Neural progenitor cell (in vitro differentiated cells): ENCODE measurements around the gene LAMB1. TPM values are rescaled to one million over a fixed set of nuclear protein-coding genes. Genes with fewer than 3 reads are reported as not detected.

ENCODE experiments used
- DNase-seq: peaks from one replicate; pipeline ENCODE4 v3.0.0-alpha.2; 2016; ENCODE audit warnings: low spot score
- H2AFZ ChIP-seq: fragments of 200-600 bp; sonication (generic); replicated peaks from 2 replicates; pipeline ENCODE4 v1.6.1; 2016; ENCODE audit warnings: antibody characterized with exemption
- H3F3A ChIP-seq: fragments of 200-600 bp; sonication (generic); 2 replicates; pipeline ENCODE4 v1.6.1; 2016; ENCODE audit warnings: antibody characterized with exemption, low read depth
- H3K27ac ChIP-seq: fragments of 200-600 bp; sonication (generic); 2 replicates; pipeline ENCODE4 v1.5.1; 2016; ENCODE audit warnings: mild to moderate bottlenecking
- H3K27me3 ChIP-seq: fragments of 200-600 bp; sonication (generic); 2 replicates; pipeline ENCODE4 v1.6.1; 2016; ENCODE audit warnings: mild to moderate bottlenecking, moderate library complexity
- H3K36me3 ChIP-seq: fragments of 200-600 bp; sonication (generic); 2 replicates; pipeline ENCODE4 v1.5.1; 2016
- H3K4me1 ChIP-seq: fragments of 200-600 bp; sonication (generic); 2 replicates; pipeline ENCODE4 v1.6.1; 2016; ENCODE audit warnings: mixed run types
- H3K4me2 ChIP-seq: fragments of 200-600 bp; sonication (generic); 2 replicates; pipeline ENCODE4 v1.6.1; 2016
- H3K4me3 ChIP-seq: fragments of 200-600 bp; sonication (generic); 2 replicates; pipeline ENCODE4 v1.5.1; 2016
- H3K79me2 ChIP-seq: fragments of 200-600 bp; sonication (generic); 2 replicates; pipeline ENCODE4 v1.6.1; 2016; ENCODE audit warnings: low read depth
- H3K9ac ChIP-seq: fragments of 200-600 bp; sonication (generic); 2 replicates; pipeline ENCODE4 v1.6.1; 2016
- H3K9me3 ChIP-seq: fragments of 200-600 bp; sonication (generic); 2 replicates; pipeline ENCODE4 v1.5.1; 2016; ENCODE audit warnings: low read depth
- H4K20me1 ChIP-seq: fragments of 200-600 bp; sonication (generic); 2 replicates; pipeline ENCODE4 v1.6.1; 2016; ENCODE audit warnings: low read depth
- H3K27ac Mint-ChIP-seq: 3 replicates; pipeline ENCODE4 v1.8.0; 2021; ENCODE audit warnings: mixed read lengths
- H3K27me3 Mint-ChIP-seq: 2 replicates; pipeline ENCODE4 v1.8.0; 2022; ENCODE audit warnings: low read depth, mild to moderate bottlenecking, inconsistent platforms, moderate library complexity, mixed read lengths; ENCODE audit not compliant: insufficient read depth
- H3K36me3 Mint-ChIP-seq: 3 replicates; pipeline ENCODE4 v1.8.0; 2021; ENCODE audit warnings: mixed read lengths
- H3K4me1 Mint-ChIP-seq: 3 replicates; pipeline ENCODE4 v1.8.0; 2021; ENCODE audit warnings: mixed read lengths
- H3K4me3 Mint-ChIP-seq: 3 replicates; pipeline ENCODE4 v1.8.0; 2021; ENCODE audit warnings: mild to moderate bottlenecking, moderate library complexity, mixed read lengths
- H3K9me3 Mint-ChIP-seq: 3 replicates; pipeline ENCODE4 v1.8.0; 2020; ENCODE audit warnings: mixed read lengths
- CTCF ChIP-seq: fragments of 200-600 bp; sonication (generic); IDR thresholded peaks from 2 replicates; pipeline ENCODE4 v1.5.1; 2017; ENCODE audit warnings: antibody characterized with exemption, mild to moderate bottlenecking
- EZH2 ChIP-seq: fragments of 200-600 bp; sonication (generic); IDR thresholded peaks from 2 replicates; pipeline ENCODE4 v1.6.1; 2017; ENCODE audit warnings: antibody characterized with exemption, mild to moderate bottlenecking, moderate library complexity
- EZH2phosphoT487 ChIP-seq: fragments of 200-600 bp; sonication (generic); IDR thresholded peaks from 2 replicates; pipeline ENCODE4 v1.6.1; 2017; ENCODE audit warnings: antibody characterized with exemption
- total RNA-seq: library from RNA; depleted of rRNA; stranded (reverse); fragments of >200 nt; gene quantifications from 2 replicates; pipeline ENCODE4 v1.2.3, GENCODE V29; 2015; ENCODE audit warnings: low replicate concordance

The LAMB1 gene
- total RNA-seq, 1 donor from 2014 or later, result 87.7 TPM

GRCh38 chr7:108020585-108020984 lies 17.6 kb upstream of the LAMB1 start:
- H3K4me3 ChIP-seq, result no peak overlapping the region
- no peak for DNase-seq
- Mint-ChIP-seq H3K4me1 (no peaks in the 10 kb centered on the region), H3K4me3 (no peak overlapping the region), H3K36me3 (no peaks in the 10 kb centered on the region), H3K27ac (no peak overlapping the region), H3K9me3 (no peaks in the 10 kb centered on the region), H3K27me3 (no peaks in the 10 kb centered on the region)
- H3K79me2 ChIP-seq, result no peaks in the 10 kb centered on the region
- TF ChIP-seq CTCF (no peak), EZH2phosphoT487 (no peak), EZH2 (no peak)
- H3K9me3 ChIP-seq, result no peaks in the 10 kb centered on the region
- no peaks in the 10 kb centered on the region for H3K36me3 ChIP-seq
- H3K9ac ChIP-seq, result no peak overlapping the region
- no peaks in the 10 kb centered on the region for H3K27me3 ChIP-seq
- H3F3A ChIP-seq, result no peaks in the 10 kb centered on the region
- H3K27ac ChIP-seq, result no peak overlapping the region
- H3K4me2 ChIP-seq, result no peak overlapping the region
- H4K20me1 ChIP-seq, result no peaks in the 10 kb centered on the region
- H2AFZ ChIP-seq, result no peak overlapping the region
- H3K4me1 ChIP-seq, result no peaks in the 10 kb centered on the region

DNA sequence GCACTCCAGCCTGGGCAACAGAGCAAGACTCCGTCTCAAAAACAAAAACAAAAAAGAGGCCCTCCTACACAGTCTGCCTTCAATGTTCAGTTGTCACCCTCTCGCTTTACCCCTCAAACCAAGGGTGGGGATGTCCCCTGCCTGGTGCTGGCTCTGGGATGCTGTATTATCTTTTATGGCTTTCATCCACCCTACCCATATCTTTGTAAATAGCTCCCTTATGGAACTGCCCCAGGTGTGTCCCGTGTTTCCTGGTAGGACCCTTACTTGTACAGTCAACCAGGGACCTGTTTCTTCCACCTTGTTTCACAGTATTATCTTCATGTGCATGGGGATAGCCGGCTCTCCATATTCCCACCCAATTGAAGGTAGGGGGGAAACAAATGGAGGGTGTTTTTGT lies 15.7 kb upstream of the LAMB1 start:
- H2AFZ ChIP-seq, result no peak overlapping the region
- H3K4me1 Mint-ChIP-seq, result no peaks in the 10 kb centered on the region
- H3K9ac ChIP-seq, result no peak overlapping the region
- no peaks in the 10 kb centered on the region for H3K36me3 ChIP-seq
- H3K9me3 ChIP-seq, result no peaks in the 10 kb centered on the region
- no peak overlapping the region for H3K4me3 Mint-ChIP-seq
- no peak overlapping the region for H3K27ac Mint-ChIP-seq
- H3F3A ChIP-seq, result no peaks in the 10 kb centered on the region
- no peak overlapping the region for H3K4me2 ChIP-seq
- no peak overlapping the region for H3K27ac ChIP-seq
- H3K36me3 Mint-ChIP-seq, result no peaks in the 10 kb centered on the region
- no peaks in the 10 kb centered on the region for H3K27me3 ChIP-seq
- no peak for DNase-seq
- no peaks in the 10 kb centered on the region for H3K4me1 ChIP-seq
- H3K27me3 Mint-ChIP-seq, result no peaks in the 10 kb centered on the region
- TF ChIP-seq EZH2 (no peak), CTCF (no peak), EZH2phosphoT487 (no peak)
- no peaks in the 10 kb centered on the region for H3K9me3 Mint-ChIP-seq
- no peaks in the 10 kb centered on the region for H4K20me1 ChIP-seq
- H3K4me3 ChIP-seq, result no peak overlapping the region
- H3K79me2 ChIP-seq, result no peaks in the 10 kb centered on the region

GRCh38 chr7:108017776-108018151 lies 14.8 kb upstream of the LAMB1 start:
- no peak for DNase-seq
- H2AFZ ChIP-seq, result no peak overlapping the region
- no peak overlapping the region for H3K9ac ChIP-seq
- Mint-ChIP-seq H3K4me3 (no peak overlapping the region), H3K4me1 (no peaks in the 10 kb centered on the region), H3K27me3 (no peaks in the 10 kb centered on the region), H3K9me3 (no peaks in the 10 kb centered on the region), H3K36me3 (no peaks in the 10 kb centered on the region), H3K27ac (no peak overlapping the region)
- H3K79me2 ChIP-seq, result no peaks in the 10 kb centered on the region
- no peaks in the 10 kb centered on the region for H3K36me3 ChIP-seq
- no peaks in the 10 kb centered on the region for H4K20me1 ChIP-seq
- no peaks in the 10 kb centered on the region for H3K27me3 ChIP-seq
- TF ChIP-seq EZH2phosphoT487, result no peak
- no peak for TF ChIP-seq EZH2
- no peak for TF ChIP-seq CTCF
- H3K9me3 ChIP-seq, result no peaks in the 10 kb centered on the region
- H3K4me1 ChIP-seq, result no peaks in the 10 kb centered on the region
- H3K4me3 ChIP-seq, result no peak overlapping the region
- no peak overlapping the region for H3K4me2 ChIP-seq
- no peak overlapping the region for H3K27ac ChIP-seq
- no peaks in the 10 kb centered on the region for H3F3A ChIP-seq
